ENCODE measurements around the gene CTAGE6.
A peak's percentile ranks its signal among the peaks of the same experiment; 100 is the strongest.
"Not testable (repeated sequence)": the region's sequence is repeated elsewhere in the genome, so short reads cannot be mapped to it uniquely, and the experiment has no call there.

Gene CTAGE6

DNA sequence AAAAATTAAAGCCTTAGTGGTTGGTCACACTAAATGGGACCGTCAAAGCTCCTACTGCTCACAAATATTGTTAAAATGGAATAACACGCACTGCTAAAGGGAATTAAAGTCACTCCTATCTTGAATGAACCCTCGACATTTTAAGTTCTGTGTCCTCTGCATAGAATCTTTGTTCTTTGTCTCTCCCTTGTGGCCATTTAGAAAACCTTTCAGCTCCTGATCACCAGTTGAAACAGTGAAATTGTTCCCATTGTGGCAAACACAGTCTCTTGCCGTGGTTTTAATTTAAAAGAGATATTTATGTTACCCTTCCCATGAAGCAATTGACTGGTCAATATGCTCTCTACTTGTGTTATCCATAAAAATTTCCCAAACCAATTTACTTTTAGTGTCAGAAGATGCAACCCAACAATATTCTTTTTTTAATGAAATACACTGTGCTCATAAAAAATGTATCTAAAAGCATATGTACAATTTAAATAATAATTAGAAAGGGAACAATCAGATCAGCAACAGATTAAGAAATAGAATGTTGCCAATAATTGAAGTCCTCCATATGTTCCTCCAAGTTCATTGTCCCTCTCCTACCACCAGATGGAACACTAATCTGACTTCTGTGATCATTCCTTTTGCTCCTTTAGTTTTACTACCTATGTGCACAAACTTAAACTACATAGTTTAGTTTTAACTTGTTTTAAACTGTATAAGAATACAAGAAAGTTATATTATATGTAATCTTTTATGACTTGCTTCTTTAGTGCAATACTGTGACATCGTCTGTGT is 20.3 kb downstream of the CTAGE6 start:
- not testable (repeated sequence) for H3K27me3 ChIP-seq (replicated peaks; ENCODE audit: insufficient read depth, low read length); H3K4me1 ChIP-seq (ENCODE audit: low read length); H3F3A ChIP-seq (ENCODE audit: insufficient read depth, low read length); H3K36me3 ChIP-seq (replicated peaks; ENCODE audit: insufficient read depth, low read length); H3K9me3 ChIP-seq (replicated peaks; ENCODE audit: insufficient read depth, low read length); H3K9me2 ChIP-seq (replicated peaks; ENCODE audit: insufficient read depth, low read length); H3K27ac ChIP-seq (ENCODE audit: low read length); H3K4me2 ChIP-seq (ENCODE audit: low read depth, low read length); H3K79me2 ChIP-seq (ENCODE audit: low read length); H3K9ac ChIP-seq (ENCODE audit: low read length); H3K4me3 ChIP-seq (ENCODE audit: low read length); H2AFZ ChIP-seq (ENCODE audit: low read length); H4K20me1 ChIP-seq (ENCODE audit: insufficient read depth, low read length)
- peak; percentile 64 for DNase-seq
- TF ChIP-seq, protein P1, sequence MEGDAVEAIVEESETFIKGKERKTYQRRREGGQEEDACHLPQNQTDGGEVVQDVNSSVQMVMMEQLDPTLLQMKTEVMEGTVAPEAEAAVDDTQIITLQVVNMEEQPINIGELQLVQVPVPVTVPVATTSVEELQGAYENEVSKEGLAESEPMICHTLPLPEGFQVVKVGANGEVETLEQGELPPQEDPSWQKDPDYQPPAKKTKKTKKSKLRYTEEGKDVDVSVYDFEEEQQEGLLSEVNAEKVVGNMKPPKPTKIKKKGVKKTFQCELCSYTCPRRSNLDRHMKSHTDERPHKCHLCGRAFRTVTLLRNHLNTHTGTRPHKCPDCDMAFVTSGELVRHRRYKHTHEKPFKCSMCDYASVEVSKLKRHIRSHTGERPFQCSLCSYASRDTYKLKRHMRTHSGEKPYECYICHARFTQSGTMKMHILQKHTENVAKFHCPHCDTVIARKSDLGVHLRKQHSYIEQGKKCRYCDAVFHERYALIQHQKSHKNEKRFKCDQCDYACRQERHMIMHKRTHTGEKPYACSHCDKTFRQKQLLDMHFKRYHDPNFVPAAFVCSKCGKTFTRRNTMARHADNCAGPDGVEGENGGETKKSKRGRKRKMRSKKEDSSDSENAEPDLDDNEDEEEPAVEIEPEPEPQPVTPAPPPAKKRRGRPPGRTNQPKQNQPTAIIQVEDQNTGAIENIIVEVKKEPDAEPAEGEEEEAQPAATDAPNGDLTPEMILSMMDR (IDR thresholded peaks at IDR 0.05; ENCODE audit: low read length) = peak; percentile 67

DNA sequence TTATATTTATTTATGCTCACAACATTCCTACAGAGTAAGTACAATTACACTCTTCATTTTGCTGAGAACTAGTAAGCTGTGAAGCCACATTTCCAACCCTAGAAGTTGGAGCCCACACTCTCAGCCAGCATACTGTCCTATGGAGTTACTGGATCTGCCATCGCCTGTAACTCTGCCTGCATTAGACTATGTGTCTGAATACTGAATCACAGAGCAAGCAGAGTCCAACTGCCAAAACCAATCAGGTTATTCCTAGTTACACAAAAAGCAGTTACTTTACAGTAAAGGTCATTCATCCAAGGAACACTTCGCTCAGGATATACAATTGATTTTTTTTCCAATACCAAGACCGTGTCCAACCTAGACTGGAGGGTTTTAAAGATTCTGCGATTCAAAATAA is 21.5 kb downstream of the CTAGE6 start:
- Histone ChIP-seq H3K9me2 (replicated peaks; ENCODE audit: insufficient read depth, low read length) (no peaks in the 10 kb centered on the region), H3K36me3 (replicated peaks; ENCODE audit: insufficient read depth, low read length) (no peaks in the 10 kb centered on the region), H3K4me1 (ENCODE audit: low read length) (no peaks in the 10 kb centered on the region), H2AFZ (ENCODE audit: low read length) (no peak overlapping the region), H3K9ac (ENCODE audit: low read length) (no peak overlapping the region), H3F3A (ENCODE audit: insufficient read depth, low read length) (no peaks in the 10 kb centered on the region), H3K4me3 (ENCODE audit: low read length) (no peak overlapping the region), H4K20me1 (ENCODE audit: insufficient read depth, low read length) (no peaks in the 10 kb centered on the region), H3K79me2 (ENCODE audit: low read length) (no peaks in the 10 kb centered on the region), H3K27me3 (replicated peaks; ENCODE audit: insufficient read depth, low read length) (no peaks in the 10 kb centered on the region), H3K9me3 (replicated peaks; ENCODE audit: insufficient read depth, low read length) (no peaks in the 10 kb centered on the region), H3K27ac (ENCODE audit: low read length) (no peak overlapping the region), H3K4me2 (ENCODE audit: low read depth, low read length) (no peak overlapping the region)
- TF ChIP-seq, protein P1 (IDR thresholded peaks at IDR 0.05; ENCODE audit: low read length) = no peak
- TF ChIP-seq EZH2 (optimal IDR thresholded peaks at IDR 0.05; ENCODE audit: low read depth, low read length) = no peak
- no peak for TF ChIP-seq EZH2phosphoT487 (IDR thresholded peaks at IDR 0.05; ENCODE audit: low read length)
- peak; percentile 2 for DNase-seq

DNA sequence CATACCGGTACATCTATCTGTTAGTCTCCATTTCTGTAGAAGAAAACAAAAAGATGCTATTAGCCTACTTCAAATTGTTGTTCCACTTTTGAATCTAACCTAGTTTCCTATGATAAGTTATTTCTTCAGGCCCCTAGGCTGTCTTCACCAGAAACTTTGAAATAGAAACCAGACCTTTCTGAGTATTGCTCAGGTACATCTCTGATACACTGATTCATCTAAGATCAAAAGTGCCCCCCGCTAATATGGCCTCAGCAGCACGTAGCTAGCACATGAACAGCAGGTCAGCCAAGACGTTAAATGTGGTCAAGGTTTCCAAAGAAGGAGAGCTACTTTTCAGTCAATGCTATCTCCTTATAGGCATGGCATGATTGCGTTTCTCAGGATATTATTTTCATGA is 23.6 kb downstream of the CTAGE6 start:
- H3K27ac ChIP-seq (ENCODE audit: low read length) = no peak overlapping the region
- no peaks in the 10 kb centered on the region for H3K4me1 ChIP-seq (ENCODE audit: low read length)
- H3F3A ChIP-seq (ENCODE audit: insufficient read depth, low read length) = no peaks in the 10 kb centered on the region
- no peak overlapping the region for H2AFZ ChIP-seq (ENCODE audit: low read length)
- H3K9ac ChIP-seq (ENCODE audit: low read length) = no peak overlapping the region
- DNase-seq = peak; percentile 2
- no peaks in the 10 kb centered on the region for H3K9me3 ChIP-seq (replicated peaks; ENCODE audit: insufficient read depth, low read length)
- H4K20me1 ChIP-seq (ENCODE audit: insufficient read depth, low read length) = no peaks in the 10 kb centered on the region
- no peaks in the 10 kb centered on the region for H3K27me3 ChIP-seq (replicated peaks; ENCODE audit: insufficient read depth, low read length)
- no peak overlapping the region for H3K4me3 ChIP-seq (ENCODE audit: low read length)
- no peak overlapping the region for H3K4me2 ChIP-seq (ENCODE audit: low read depth, low read length)
- H3K36me3 ChIP-seq (replicated peaks; ENCODE audit: insufficient read depth, low read length) = no peaks in the 10 kb centered on the region
- TF ChIP-seq EZH2phosphoT487 (IDR thresholded peaks at IDR 0.05; ENCODE audit: low read length) (no peak), EZH2 (optimal IDR thresholded peaks at IDR 0.05; ENCODE audit: low read depth, low read length) (no peak)
- TF ChIP-seq, protein P1 (IDR thresholded peaks at IDR 0.05; ENCODE audit: low read length) = no peak
- H3K79me2 ChIP-seq (ENCODE audit: low read length) = no peaks in the 10 kb centered on the region
- no peaks in the 10 kb centered on the region for H3K9me2 ChIP-seq (replicated peaks; ENCODE audit: insufficient read depth, low read length)

Data from MM.1S (cell line).